ENCODE measurements around the gene S100A7. TPM values are rescaled to one million over a fixed set of nuclear protein-coding genes. Genes with fewer than 3 reads are reported as not detected.

The S100A7 gene
- total RNA-seq, 1 donor from 2014 or later: not detected

Other genes starting within 250 kb of the S100A7 start
- not detected for gene PRR9, start 243.1 kb downstream of the S100A7 start, total RNA-seq
- not detected for gene LORICRIN, start 201.0 kb downstream of the S100A7 start, total RNA-seq
- gene PGLYRP3, start 147.7 kb downstream of the S100A7 start, total RNA-seq: not detected
- gene PGLYRP4, start 111.8 kb downstream of the S100A7 start, total RNA-seq: not detected
- 36.3 TPM for gene S100A9, start 102.8 kb downstream of the S100A7 start, total RNA-seq
- 1.2 TPM for gene S100A12, start 85.0 kb downstream of the S100A7 start, total RNA-seq
- gene S100A8, start 69.6 kb downstream of the S100A7 start, total RNA-seq: 23.7 TPM
- gene S100A7A, start 44.1 kb downstream of the S100A7 start, total RNA-seq: not detected
- 13.9 TPM for gene S100A6, start 75.3 kb upstream of the S100A7 start, total RNA-seq
- gene S100A5, start 80.3 kb upstream of the S100A7 start, total RNA-seq: not detected
- 7.1 TPM for gene S100A4, start 85.2 kb upstream of the S100A7 start, total RNA-seq
- not detected for gene S100A3, start 88.6 kb upstream of the S100A7 start, total RNA-seq
- gene S100A2, start 105.2 kb upstream of the S100A7 start, total RNA-seq: 0.55 TPM
- gene S100A16, start 152.5 kb upstream of the S100A7 start, total RNA-seq: 57.4 TPM
- 4.9 TPM for gene S100A14, start 155.7 kb upstream of the S100A7 start, total RNA-seq
- 10.2 TPM for gene S100A13, start 166.9 kb upstream of the S100A7 start, total RNA-seq
- gene S100A1, start 167.8 kb upstream of the S100A7 start, total RNA-seq: 1.7 TPM
- 24.5 TPM for gene CHTOP, start 173.4 kb upstream of the S100A7 start, total RNA-seq
- 15.1 TPM for gene SNAPIN, start 198.1 kb upstream of the S100A7 start, total RNA-seq
- 33.2 TPM for gene ILF2, start 210.3 kb upstream of the S100A7 start, total RNA-seq
- gene NPR1, start 218.0 kb upstream of the S100A7 start, total RNA-seq: 7.1 TPM